HL-60 (cell line): ENCODE data around the gene NCDN.

Experiments used
- CTCF ChIP-seq: IDR thresholded peaks from one replicate; pipeline ENCODE4 v1.5.1; 2011; ENCODE audit warnings: low read length, control low read depth, inconsistent platforms; ENCODE audit not compliant: insufficient read depth
- GABPA ChIP-seq: IDR thresholded peaks from 2 replicates; pipeline ENCODE4 v1.6.1; 2012; ENCODE audit warnings: low read depth
- POLR2AphosphoS5 ChIP-seq: IDR thresholded peaks from 2 replicates; pipeline ENCODE4 v1.6.1; 2012; ENCODE audit warnings: low read depth
- REST ChIP-seq: IDR thresholded peaks from 2 replicates; pipeline ENCODE4 v1.6.1; 2012; ENCODE audit warnings: low read depth; ENCODE audit not compliant: insufficient replicate concordance

GRCh38 chr1:35560256-35561225, 2.9 kb downstream of the NCDN start:
- TF ChIP-seq CTCF (no peak), REST (no peak), POLR2AphosphoS5 (no peak), GABPA (no peak)
